HepG2 (cell line): ENCODE measurements around the gene SMPX. TPM values are rescaled to one million over a fixed set of nuclear protein-coding genes. Genes with fewer than 3 reads are reported as not detected.

ENCODE experiments used
- ATAC-seq: fragments of 200-7000 bp; cut with Tn5 transposase; 3 replicates; pipeline ENCODE4 v1.9.1; 2020; ENCODE audit warnings: mild to moderate bottlenecking, moderate library complexity
- BruUV-seq: library from RNA; stranded (reverse); fragments of 400-500 nt; replicated peaks from 2 replicates; lab custom pipeline; 2021; lab: Mats Ljungman, UMichigan
- CTCF ChIA-PET: fragments of 300-600 bp; formaldehyde crosslinking; extraction: SDS; loops from one replicate; lab custom pipeline; 2021; ENCODE audit warnings: low total read pairs, inconsistent platforms, low intra/inter-chr PET ratio; lab: Yijun Ruan, JAX
- POLR2A ChIA-PET: fragments of 350-600 bp; sonication (Branson Sonifier 250); formaldehyde crosslinking; loops from one replicate; lab custom pipeline; 2020; ENCODE audit warnings: antibody characterized with exemption, inconsistent platforms; lab: Yijun Ruan, JAX
- DNase-seq: peaks from one replicate; pipeline ENCODE4 v3.0.0-alpha.2; 2015; ENCODE audit warnings: low spot score
- FAIRE-seq: peaks from 3 replicates; lab custom pipeline; 2011; peaks lifted over from hg19 to GRCh38; lab: Jason Lieb, UNC
- H2AFZ ChIP-seq: one replicate; pipeline ENCODE4 v1.6.1; 2011; ENCODE audit warnings: low read length, inconsistent platforms
- H3K27ac ChIP-seq: fragments of 300-600 bp; 3 replicates; pipeline ENCODE4 v1.8.0; 2011; ENCODE audit warnings: mixed run types, mild to moderate bottlenecking, mixed read lengths, low read length, inconsistent platforms; ENCODE audit not compliant: insufficient read depth; ENCODE audit errors: extremely low read length
- H3K27me3 ChIP-seq, 2 experiments: fragments of 200-600 bp in 1 of 2; 2 replicates in 1 of 2; 3 replicates in 1 of 2; pipeline versions ENCODE4 v1.6.0 to v1.8.0; 2011; ENCODE audit warnings: low read length in 2 of 2, mild to moderate bottlenecking in 2 of 2, moderate library complexity in 2 of 2, inconsistent platforms in 1 of 2; ENCODE audit not compliant: insufficient read depth in 2 of 2, control insufficient read depth in 1 of 2
- H3K36me3 ChIP-seq, 2 experiments: fragments of 200-600 bp in 1 of 2; replicated peaks in 1 of 2; 2 replicates in 1 of 2; 3 replicates in 1 of 2; pipeline versions ENCODE4 v1.5.1 to v1.8.0; 2011; ENCODE audit warnings: low read length in 2 of 2, inconsistent platforms in 1 of 2; ENCODE audit not compliant: insufficient read depth in 2 of 2, control insufficient read depth in 1 of 2
- H3K4me1 ChIP-seq: 2 replicates; pipeline ENCODE4 v1.5.1; 2012; ENCODE audit warnings: low read length, inconsistent platforms; ENCODE audit not compliant: insufficient read depth
- H3K4me2 ChIP-seq: 2 replicates; pipeline ENCODE4 v1.6.0; 2011; ENCODE audit warnings: low read depth, low read length, inconsistent platforms
- H3K4me3 ChIP-seq, 3 experiments: fragments of 200-600 bp in 1 of 3; sonication (generic), shearing (Covaris generic) in 1 of 3; replicated peaks in 1 of 3; 2 replicates each; pipeline ENCODE4 v1.5.1; 2011 to 2016; ENCODE audit warnings: low read length in 3 of 3, inconsistent platforms in 2 of 3, low read depth in 2 of 3, mild to moderate bottlenecking in 2 of 3, control low read depth in 1 of 3, mixed read lengths in 1 of 3; ENCODE audit not compliant: insufficient read depth in 1 of 3
- H3K79me2 ChIP-seq: one replicate; pipeline ENCODE4 v1.6.1; 2011; ENCODE audit warnings: low read length, inconsistent platforms; ENCODE audit not compliant: insufficient read depth
- H3K9ac ChIP-seq: 2 replicates; pipeline ENCODE4 v1.6.0; 2011; ENCODE audit warnings: mild to moderate bottlenecking, low read depth, low read length, inconsistent platforms; ENCODE audit not compliant: insufficient read depth
- H3K9me3 ChIP-seq: 2 replicates; pipeline ENCODE4 v1.5.1; 2012; ENCODE audit warnings: mild to moderate bottlenecking, low read length
- H4K20me1 ChIP-seq: 2 replicates; pipeline ENCODE4 v1.6.0; 2011; ENCODE audit warnings: inconsistent platforms, mild to moderate bottlenecking, low read length, moderate library complexity; ENCODE audit not compliant: insufficient read depth
- KLF15 ChIP-seq: sonication (generic); formaldehyde crosslinking; IDR thresholded peaks from 2 replicates; pipeline ENCODE4 v1.8.1; 2023; ENCODE audit warnings: borderline replicate concordance, mild to moderate bottlenecking, inconsistent platforms, missing genetic modification reagents, mixed read lengths
- RORA ChIP-seq: sonication (generic); formaldehyde crosslinking; IDR thresholded peaks from 2 replicates; pipeline ENCODE4 v1.5.0; 2020; ENCODE audit warnings: mild to moderate bottlenecking, missing genetic modification reagents, moderate library complexity
- SUZ12 ChIP-seq: fragments of 150-350 bp; IDR thresholded peaks from 2 replicates; pipeline ENCODE4 v1.6.1; 2014; ENCODE audit warnings: low read depth, low read length
- ZBTB34 ChIP-seq: sonication (generic); formaldehyde crosslinking; IDR thresholded peaks from 2 replicates; pipeline ENCODE4 v1.8.0; 2022; ENCODE audit warnings: mild to moderate bottlenecking, missing genetic modification reagents
- ZBTB43 ChIP-seq: sonication (generic); formaldehyde crosslinking; conservative IDR thresholded peaks from 2 replicates; pipeline ENCODE4 v1.4.0; 2020; ENCODE audit warnings: missing genetic modification reagents
- ZMYM4 ChIP-seq: sonication (generic); formaldehyde crosslinking; IDR thresholded peaks from 2 replicates; pipeline ENCODE4 v1.8.1; 2023; ENCODE audit warnings: mild to moderate bottlenecking, missing genetic modification reagents
- ZNF33B ChIP-seq: sonication (generic); formaldehyde crosslinking; IDR thresholded peaks from 2 replicates; pipeline ENCODE4 v1.5.1; 2020; ENCODE audit warnings: mild to moderate bottlenecking, missing genetic modification reagents
- ZNF530 ChIP-seq: sonication (generic); formaldehyde crosslinking; IDR thresholded peaks from 2 replicates; pipeline ENCODE4 v1.5.0; 2020; ENCODE audit warnings: low read depth, mild to moderate bottlenecking, missing genetic modification reagents
- ZNF598 ChIP-seq: sonication (generic); formaldehyde crosslinking; IDR thresholded peaks from 2 replicates; pipeline ENCODE4 v1.5.1; 2020; ENCODE audit warnings: mild to moderate bottlenecking, missing genetic modification reagents, borderline replicate concordance
- WGBS: methylation state at CpG from one replicate; pipeline ENCODE4 v1.1.6; 2017; ENCODE audit warnings: low lambda C conversion rate; 5-methylcytosine and 5-hydroxymethylcytosine counted together
- in situ Hi-C: cut with HindIII; loops from 2 replicates; pipeline ENCODE4 v1.10.0; 2017; ENCODE audit warnings: low pct_unique_long_range_greater_than_20kb; ENCODE audit not compliant: extremely low pct_ligation_motif_present
- intact Hi-C: fragments of 100-400 bp; cut with micrococcal nuclease; formaldehyde crosslinking; loops from one replicate; pipeline ENCODE4 v1.10.0; 2022; ENCODE audit not compliant: unreplicated experiment
- polyA plus RNA-seq, 8 experiments: library from polyadenylated mRNA; depleted of rRNA in 3 of 8; stranded (reverse) in 7 of 8; unstranded in 1 of 8; fragments of >200 nt; fragmentation: Illumina TruSeq in 4 of 8; extraction: Trizol in 4 of 8; gene quantifications; 2 replicates each; pipeline versions ENCODE4 v1.2.1 to v1.2.3, GENCODE V29; 2011 to 2016; ENCODE audit warnings: low read depth in 4 of 8, missing spikeins in 1 of 8, mixed read lengths in 1 of 8; ENCODE audit not compliant: insufficient read depth in 1 of 8
- total RNA-seq, 5 experiments: library from RNA; depleted of rRNA; stranded (reverse); fragments of >200 nt; fragmentation: Illumina TruSeq; extraction: Trizol; gene quantifications; 2 replicates each; pipeline ENCODE4 v1.2.3, GENCODE V29; 2016; ENCODE audit warnings: low read depth in 1 of 5

The SMPX gene
- total and polyA plus RNA-seq, 2 of the 13 experiments (the other 11 are each of a cell fraction or from before 2014, with no cell fraction given) = 0.95 to 1.8 TPM

- ATAC-seq (no peak), FAIRE-seq (no peak), DNase-seq (no peak)
- H3K27me3 ChIP-seq = no peaks in the 10 kb centered on the region
- H3K27ac ChIP-seq = no peak overlapping the region
- no CpG with 5 or more reads among the region's 2 CpGs for WGBS
- H4K20me1 ChIP-seq = no peaks in the 10 kb centered on the region
- TF ChIP-seq ZNF598 (CRISPR knock-in tag) (no peak), ZMYM4 (CRISPR knock-in tag) (no peak), ZBTB43 (CRISPR knock-in tag) (no peak), KLF15 (CRISPR knock-in tag) (no peak), SUZ12 (no peak), ZNF530 (no peak), ZNF33B (CRISPR knock-in tag) (no peak), ZBTB34 (CRISPR knock-in tag) (no peak), RORA (CRISPR knock-in tag) (no peak)
- H3K79me2 ChIP-seq = no peaks in the 10 kb centered on the region
- H3K4me3 ChIP-seq = no peak overlapping the region
- ChIA-PET CTCF (no interaction called here), POLR2A (no interaction called here)
- in situ Hi-C loops = no loop called here
- H3K9me3 ChIP-seq = no peaks in the 10 kb centered on the region
- H3K4me2 ChIP-seq = no peak overlapping the region
- no TSS peak for BruUV-seq
- no peak overlapping the region for H3K9ac ChIP-seq
- no peak overlapping the region for H2AFZ ChIP-seq
- H3K36me3 ChIP-seq = no peaks in the 10 kb centered on the region
- intact Hi-C loops = no loop called here
- H3K4me1 ChIP-seq = peaks cover 11% of the 10 kb centered on the region; the same call in 1 of the 2 replicates
Measured at GRCh38 chrX:21715337-21715736, 42.6 kb downstream of the SMPX start.
